ENCODE results near the gene APOL4.
"Not testable (repeated sequence)": the region's sequence is repeated elsewhere in the genome, so short reads cannot be mapped to it uniquely, and the experiment has no call there.

Gene APOL4

GRCh38 chr22:36156119-36156514 is 45.5 kb downstream of the APOL4 start:
- TF ChIP-seq CTCF (IDR thresholded peaks at IDR 0.05; ENCODE audit: borderline replicate concordance, control extremely low read depth, extremely low read depth, insufficient read depth, missing control alignments), result no peak
- in situ Hi-C loops (cut with MboI; ENCODE audit: low sequenced_read_pairs, unreplicated experiment), result no loop called here
- DNase-seq (ENCODE audit: low spot score), result no peak

- in situ Hi-C loops (cut with MboI; ENCODE audit: low sequenced_read_pairs, unreplicated experiment), result no loop called here
- DNase-seq (ENCODE audit: low spot score), result no peak
- no peak for TF ChIP-seq CTCF (IDR thresholded peaks at IDR 0.05; ENCODE audit: borderline replicate concordance, control extremely low read depth, extremely low read depth, insufficient read depth, missing control alignments)
Observed at GRCh38 chr22:36155702-36156101, 45.9 kb downstream of the APOL4 start.

- no peak for TF ChIP-seq CTCF (IDR thresholded peaks at IDR 0.05; ENCODE audit: borderline replicate concordance, control extremely low read depth, extremely low read depth, insufficient read depth, missing control alignments)
- in situ Hi-C loops (cut with MboI; ENCODE audit: low sequenced_read_pairs, unreplicated experiment), result no loop called here
- DNase-seq (ENCODE audit: low spot score), result no peak
Observed at GRCh38 chr22:36154423-36154945, 47.1 kb downstream of the APOL4 start.

- in situ Hi-C loops (cut with MboI; ENCODE audit: low sequenced_read_pairs, unreplicated experiment), result no loop called here
- no peak for TF ChIP-seq CTCF (IDR thresholded peaks at IDR 0.05; ENCODE audit: borderline replicate concordance, control extremely low read depth, extremely low read depth, insufficient read depth, missing control alignments)
- DNase-seq (ENCODE audit: low spot score), result no peak
Observed at GRCh38 chr22:36153501-36154422, 47.8 kb downstream of the APOL4 start.

- DNase-seq (ENCODE audit: low spot score); in situ Hi-C loops (cut with MboI; ENCODE audit: low sequenced_read_pairs, unreplicated experiment): not testable (repeated sequence)
Observed at GRCh38 chr22:36152821-36153220, 48.8 kb downstream of the APOL4 start.

GRCh38 chr22:36152088-36152487 is 49.5 kb downstream of the APOL4 start:
- DNase-seq (ENCODE audit: low spot score), result no peak
- in situ Hi-C loops (cut with MboI; ENCODE audit: low sequenced_read_pairs, unreplicated experiment), result no loop called here
- no peak for TF ChIP-seq CTCF (IDR thresholded peaks at IDR 0.05; ENCODE audit: borderline replicate concordance, control extremely low read depth, extremely low read depth, insufficient read depth, missing control alignments)

- in situ Hi-C loops (cut with MboI; ENCODE audit: low sequenced_read_pairs, unreplicated experiment), result no loop called here
- DNase-seq (ENCODE audit: low spot score), result no peak
- no peak for TF ChIP-seq CTCF (IDR thresholded peaks at IDR 0.05; ENCODE audit: borderline replicate concordance, control extremely low read depth, extremely low read depth, insufficient read depth, missing control alignments)
Observed at GRCh38 chr22:36151006-36151595, 50.5 kb downstream of the APOL4 start.

Data from GM13976 (cell line).